GM12891 (cell line): ENCODE measurements around the gene CACNG4.

ENCODE experiments used
- PAX5 ChIP-seq: IDR thresholded peaks from 2 replicates; pipeline ENCODE4 v1.6.1; 2011; ENCODE audit warnings: low read length, moderate library complexity, mild to moderate bottlenecking; ENCODE audit not compliant: insufficient read depth, severe bottlenecking
- POLR2A ChIP-seq: IDR thresholded peaks from 2 replicates; pipeline ENCODE4 v1.6.1; 2011; ENCODE audit warnings: low read depth, low read length, control low read depth
- POLR2AphosphoS5 ChIP-seq: IDR thresholded peaks from 2 replicates; pipeline ENCODE4 v1.6.1; 2011; ENCODE audit warnings: low read depth, low read length, control low read depth
- POU2F2 ChIP-seq: IDR thresholded peaks from 2 replicates; pipeline ENCODE4 v1.6.1; 2011; ENCODE audit warnings: low read depth, mild to moderate bottlenecking, control low read depth, low read length, moderate library complexity
- SPI1 ChIP-seq: IDR thresholded peaks from 2 replicates; pipeline ENCODE4 v1.6.1; 2011; ENCODE audit warnings: low read depth, low read length, control low read depth
- TAF1 ChIP-seq: IDR thresholded peaks from 2 replicates; pipeline ENCODE4 v1.6.1; 2011; ENCODE audit warnings: low read depth, low read length, control low read depth

- no peak for TF ChIP-seq PAX5
- TF ChIP-seq POLR2AphosphoS5, result no peak
- TF ChIP-seq POLR2A, result no peak
- no peak for TF ChIP-seq TAF1
- no peak for TF ChIP-seq POU2F2
- TF ChIP-seq SPI1, result no peak
Observed at GRCh38 chr17:67038861-67039365, 74.4 kb downstream of the CACNG4 start.
